ENCODE measurements around the gene RBM47.
"Not testable (repeated sequence)": the region's sequence is repeated elsewhere in the genome, so short reads cannot be mapped to it uniquely, and the experiment has no call there.

RBM47 gene

DNA sequence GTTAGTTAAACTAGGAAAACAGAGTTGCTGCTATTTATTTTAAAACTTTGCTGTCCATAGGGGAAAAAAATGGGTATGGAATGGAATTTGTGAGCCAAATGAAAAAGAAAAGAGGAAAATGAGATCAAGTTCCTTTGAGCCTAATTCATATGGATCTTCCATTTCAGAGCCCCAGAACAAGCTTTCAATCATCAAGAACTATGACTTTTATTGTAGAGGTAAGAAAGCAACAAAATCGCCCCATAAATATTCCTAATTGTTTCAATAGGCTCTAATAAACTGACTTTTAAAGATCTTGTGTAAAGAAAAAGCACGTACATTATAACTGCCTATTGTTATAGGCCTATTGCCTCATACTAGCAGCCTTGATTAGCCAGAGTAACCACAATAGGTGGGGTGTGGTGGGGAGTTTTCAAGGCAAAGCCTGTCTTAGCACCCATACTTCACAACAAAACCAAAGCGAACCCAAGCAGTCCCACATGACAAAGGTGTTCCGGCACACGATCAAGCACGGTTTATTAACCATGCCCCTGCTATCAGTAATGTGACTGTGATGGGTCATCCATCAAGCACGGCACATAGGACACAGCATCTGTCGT lies 44.4 kb downstream of the RBM47 start:
- no peak for DNase-seq

DNA sequence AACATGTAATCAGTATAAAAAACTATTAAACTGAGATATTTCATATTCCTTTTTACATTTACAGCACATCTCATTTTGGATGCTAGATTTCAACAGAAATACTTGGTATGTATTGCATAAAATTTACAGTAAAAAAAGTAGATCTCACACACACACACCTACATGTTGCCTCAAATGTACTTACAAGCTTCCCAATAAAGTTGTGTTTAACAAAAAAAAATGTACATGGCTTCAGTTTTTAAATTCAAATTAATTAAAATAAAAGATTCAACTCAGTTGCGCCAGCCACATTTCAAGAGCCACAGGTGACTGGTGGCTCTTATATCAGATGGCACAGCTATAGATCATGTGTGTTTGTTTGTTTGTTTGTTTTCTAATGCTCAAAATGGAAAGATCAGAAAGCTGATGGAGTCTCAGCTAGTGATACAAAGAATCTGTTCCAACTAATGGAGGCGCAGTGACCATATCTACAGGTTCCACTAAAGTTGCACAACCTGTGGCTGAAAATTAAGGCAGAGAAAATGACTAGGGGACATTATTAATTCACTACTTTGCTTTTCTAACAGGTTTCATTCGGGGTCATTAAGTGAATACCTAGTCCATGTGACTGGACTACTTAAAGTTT lies 45.0 kb downstream of the RBM47 start:
- no peak for DNase-seq

DNA sequence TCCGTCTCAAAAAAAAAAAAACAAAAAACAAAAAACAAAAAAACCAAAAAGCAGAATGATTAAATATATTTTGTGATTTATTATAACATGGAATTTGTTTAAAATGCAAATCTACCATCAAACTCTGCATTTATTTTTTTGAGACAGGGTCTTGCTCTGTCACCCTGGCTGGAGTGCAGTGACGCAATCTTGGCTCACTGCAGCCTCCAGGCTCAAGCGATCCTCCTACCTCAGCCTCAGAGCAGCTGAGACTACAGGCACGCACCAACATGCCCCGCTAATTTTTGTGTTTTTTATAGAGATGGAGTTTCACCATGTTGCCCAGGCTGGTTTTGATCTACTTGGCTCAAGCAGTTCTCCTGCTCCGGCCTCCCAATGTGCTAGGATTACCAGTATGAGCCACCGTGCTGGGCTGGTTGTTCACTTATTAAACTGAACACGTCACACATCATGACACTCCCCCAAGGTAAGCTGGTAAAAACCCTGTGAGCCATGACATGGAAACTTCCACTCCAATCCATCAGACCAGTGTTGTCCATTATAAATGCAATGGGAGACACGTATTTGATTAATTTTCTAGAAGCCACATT lies 45.7 kb downstream of the RBM47 start:
- DNase-seq, result no peak

DNA sequence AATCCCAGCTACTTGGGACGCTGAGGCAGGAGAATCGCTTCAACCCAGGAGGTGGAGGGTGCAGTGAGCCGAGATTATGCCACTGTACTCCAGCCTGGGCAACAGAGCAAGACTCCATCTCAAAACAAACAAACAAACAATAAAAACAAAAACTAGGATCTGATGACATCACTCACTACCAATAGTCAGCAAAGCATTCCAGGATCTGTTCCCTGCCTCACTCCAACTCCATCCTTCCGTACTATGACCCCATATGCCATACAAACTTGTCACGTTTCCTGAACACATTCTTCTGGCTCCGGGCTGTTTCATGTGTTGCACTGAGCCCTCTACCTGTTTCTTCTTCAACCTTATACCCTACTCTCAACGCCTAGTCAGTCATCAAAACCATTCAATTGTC lies 47.3 kb downstream of the RBM47 start:
- DNase-seq, result no peak

DNA sequence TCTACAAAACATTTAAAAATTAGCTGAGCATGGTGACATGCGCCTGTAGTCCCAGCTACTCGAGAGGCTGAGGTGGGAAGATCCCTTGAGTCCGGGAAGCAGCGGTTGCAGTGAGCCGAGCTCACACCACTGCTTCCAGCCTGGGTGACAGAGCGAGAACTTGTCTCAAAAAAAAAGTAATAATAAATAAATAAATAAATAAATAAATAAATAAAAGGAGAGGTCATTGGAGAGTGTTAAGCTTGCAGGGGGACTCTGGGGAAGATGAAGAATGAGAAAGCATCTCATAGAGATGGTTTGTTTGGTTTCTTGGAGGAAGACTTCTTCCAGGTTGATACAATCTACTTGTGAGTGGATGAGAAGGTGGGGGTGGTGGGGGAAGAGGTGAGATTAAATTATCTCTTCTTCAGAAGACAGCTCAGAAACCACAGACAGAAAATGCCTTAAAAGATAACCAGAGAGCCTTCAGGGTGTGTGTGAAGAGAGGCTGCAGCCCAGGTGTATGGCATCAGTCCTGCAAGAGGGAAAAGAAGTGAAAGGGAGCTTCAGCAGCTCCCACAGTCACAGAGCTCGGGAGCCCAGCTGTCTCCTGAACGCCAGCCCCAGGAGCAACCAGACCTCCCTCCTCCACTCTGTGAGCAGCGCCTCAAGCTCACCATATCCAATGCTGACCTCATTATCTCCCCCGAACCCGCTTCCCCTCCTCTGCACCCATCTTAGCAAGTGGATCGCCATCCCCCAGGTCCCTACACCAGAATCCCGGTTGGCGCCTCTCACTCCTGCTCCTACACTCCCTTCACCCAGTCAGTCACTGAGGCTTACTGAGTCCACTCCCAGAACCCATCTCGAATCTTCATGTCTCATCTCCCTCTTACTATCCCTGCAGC lies 48.2 kb downstream of the RBM47 start:
- peak; percentile 16 for DNase-seq

DNA sequence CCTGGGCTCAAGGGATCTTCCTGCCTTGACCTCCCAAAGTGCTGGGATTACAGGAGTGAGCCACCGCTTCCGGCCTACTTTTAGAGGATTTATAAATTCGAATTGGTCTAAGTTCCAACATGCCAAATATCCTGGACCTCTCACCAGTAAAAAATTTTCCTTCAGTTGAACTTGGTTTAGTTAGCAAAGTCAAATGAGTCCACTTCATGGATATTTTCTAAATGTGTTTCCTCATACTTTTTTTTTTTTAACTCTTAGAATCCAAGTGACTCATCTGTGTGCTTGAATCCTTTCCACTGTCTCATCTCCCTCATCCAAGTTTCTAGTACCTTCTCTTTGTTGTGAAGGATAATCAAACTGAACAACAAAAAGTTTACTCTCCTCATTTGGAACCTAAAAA lies 49.7 kb downstream of the RBM47 start:
- DNase-seq, result no peak

DNA sequence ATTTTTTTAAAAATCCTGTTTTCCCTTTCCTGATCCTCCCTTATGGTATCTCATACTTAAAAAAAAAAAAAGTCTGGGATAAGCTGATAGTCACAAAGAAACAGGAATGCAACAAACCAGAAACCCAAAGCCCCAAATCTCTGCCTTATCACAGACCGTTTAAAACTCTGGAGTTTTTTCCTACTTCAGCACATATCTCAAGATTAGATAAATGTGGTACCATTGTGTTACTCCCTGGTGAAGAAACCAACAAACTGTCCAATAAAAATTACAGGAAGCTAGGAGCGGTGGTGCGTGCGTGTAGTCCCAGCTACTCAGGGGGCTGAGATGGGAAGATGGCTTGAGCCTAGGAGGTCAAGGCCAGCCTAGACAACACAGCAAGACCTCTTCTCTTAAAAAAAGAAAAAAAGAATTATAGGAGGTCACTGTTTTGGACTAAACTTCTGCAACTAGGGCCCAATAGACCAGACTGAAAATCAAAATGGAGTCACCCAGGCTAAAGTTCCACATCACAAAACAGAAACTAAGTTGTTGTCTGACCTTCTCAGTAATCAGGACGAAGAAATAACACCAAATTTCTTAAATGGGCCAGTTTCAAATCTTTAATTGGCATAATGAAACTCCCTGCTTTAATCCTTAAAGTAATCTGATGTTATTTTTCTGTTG lies 51.9 kb downstream of the RBM47 start:
- no peak for DNase-seq

DNA sequence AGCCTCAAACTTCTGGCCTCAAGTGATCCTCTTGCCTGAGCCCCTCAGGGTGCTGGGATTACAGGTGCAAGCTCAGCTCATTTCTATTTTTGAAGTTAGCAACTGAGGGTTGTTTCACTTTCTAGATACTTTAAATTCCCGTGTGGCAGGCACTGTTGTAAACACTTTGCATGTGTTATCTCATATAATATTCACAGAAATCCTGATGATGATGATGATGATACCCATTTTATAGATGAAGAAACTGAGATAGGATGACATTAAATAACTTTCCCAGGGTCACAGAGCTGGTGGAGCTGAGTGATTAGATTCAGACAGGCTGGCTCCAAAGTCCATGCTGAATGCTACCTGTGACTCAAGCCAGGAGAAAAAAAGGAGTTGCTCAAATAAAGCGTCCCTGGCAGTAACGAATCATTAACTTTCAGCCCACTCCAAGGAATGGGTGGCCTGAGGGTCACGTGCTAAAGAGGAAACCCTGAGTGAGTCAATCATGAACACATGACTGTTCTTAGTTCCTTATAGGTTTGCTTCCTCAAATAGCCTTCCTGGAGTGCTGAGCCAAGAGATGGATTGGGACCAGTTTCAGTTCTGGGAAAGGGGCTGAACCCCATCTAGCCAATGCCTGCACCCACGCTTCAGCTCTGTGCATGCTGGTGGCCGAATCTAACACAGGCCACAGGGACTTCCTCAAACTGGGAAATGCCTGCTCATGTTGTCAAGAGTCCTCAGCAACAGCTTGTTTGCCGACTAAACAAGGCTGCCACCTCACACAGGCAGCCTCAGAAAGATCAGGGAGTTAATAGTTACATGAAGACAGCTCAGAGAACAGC lies 52.8 kb downstream of the RBM47 start:
- peak; percentile 27 for DNase-seq

DNA sequence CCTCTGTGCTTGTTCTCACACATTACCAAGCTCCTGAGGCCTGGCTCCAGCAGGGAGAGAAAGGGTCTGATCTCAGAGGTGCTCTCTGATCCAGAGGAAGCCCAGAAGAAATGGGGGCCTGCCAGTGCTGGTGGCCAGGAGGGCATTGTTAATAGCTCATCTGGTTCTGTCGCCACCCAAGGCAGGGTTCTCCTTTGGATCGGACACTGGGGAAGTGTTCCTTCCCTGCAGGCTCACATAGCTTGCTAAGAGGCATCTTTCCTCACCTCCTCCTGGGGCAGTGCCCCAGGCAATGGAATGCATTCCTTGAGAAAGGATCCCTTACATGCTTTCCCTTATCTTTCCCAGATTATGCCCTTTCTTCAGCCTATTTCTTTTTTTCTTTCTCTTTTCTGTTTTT lies 53.8 kb downstream of the RBM47 start:
- no peak for DNase-seq

DNA sequence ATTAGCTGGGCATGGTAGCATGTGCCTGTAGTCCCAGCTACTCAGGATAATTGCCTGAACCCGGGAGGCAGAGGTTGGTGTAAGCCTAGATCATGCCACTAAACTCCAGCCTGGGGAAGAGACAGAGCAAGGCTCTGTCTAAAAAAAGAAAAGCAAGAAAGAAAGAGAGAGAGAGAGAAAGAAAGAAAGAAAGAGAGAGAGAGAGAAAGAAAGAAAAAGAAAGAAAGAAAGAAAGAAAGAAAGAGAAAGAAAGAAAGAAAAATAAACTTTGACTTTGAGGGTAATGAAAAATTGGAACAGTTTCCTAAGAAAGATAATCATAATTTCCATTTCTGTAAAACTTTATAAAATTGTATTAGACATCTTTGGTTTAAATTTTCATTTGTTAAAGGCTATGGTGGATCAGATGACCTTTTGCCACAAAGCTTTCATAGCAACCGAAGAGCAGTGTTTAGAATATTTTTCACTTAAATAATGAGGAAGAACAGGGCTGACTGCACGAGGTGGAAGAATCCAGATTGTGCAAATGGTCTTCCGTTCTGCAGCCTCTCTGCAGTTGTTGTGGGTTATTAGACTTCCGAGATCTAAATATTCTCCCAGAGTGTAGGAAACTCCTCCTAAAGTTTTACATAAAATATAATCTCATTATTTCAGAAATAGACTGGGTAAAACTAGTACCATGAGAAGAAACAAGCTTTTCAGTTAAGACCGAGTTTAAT lies 55.9 kb downstream of the RBM47 start:
- DNase-seq, result no peak

DNA sequence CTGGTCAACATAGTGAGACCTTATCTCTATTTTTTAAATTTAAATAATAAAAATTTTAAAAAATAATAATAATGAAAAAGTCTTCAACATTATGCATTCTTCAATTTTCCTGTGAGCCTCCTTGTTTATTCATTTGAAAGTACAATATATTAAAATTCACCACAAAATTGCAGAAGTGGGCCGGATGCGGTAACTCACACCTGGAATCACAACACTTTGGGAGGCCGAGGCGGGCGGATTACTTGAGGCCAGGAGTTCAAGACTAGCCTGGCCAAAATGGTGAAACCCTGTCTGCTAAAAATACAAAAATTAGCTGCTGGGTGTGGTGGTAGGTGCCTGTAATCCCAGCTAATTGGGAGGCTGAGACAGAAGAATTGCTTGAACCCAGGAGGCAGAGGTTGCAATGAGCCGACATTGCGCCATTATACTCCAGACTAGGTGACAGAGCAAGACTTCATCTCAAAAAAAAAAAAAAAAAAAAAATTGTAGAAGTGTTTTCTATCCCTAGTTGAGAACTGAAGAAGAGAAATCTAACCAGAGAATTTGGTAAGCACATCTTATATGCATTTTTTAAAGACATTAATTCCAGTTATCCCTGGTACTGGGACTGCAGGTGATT lies 56.9 kb downstream of the RBM47 start:
- no peak for DNase-seq

DNA sequence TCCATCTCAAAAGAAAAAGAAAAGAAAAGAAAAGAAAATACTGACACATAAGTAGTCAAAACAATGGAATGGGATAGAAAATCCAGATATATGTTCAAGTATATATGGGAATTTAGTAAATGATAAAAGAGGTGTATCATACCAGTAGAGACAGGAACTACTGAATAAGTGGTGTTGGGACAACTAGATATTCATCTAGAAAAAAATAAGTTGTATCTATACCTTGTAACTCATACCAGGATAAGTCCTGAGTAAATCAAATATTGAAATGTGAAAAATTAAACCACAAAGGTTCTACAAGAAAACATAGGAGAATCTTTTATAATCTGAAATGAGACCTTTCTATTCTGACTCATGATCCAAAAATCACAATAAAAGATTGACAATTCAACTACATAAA lies 58.5 kb downstream of the RBM47 start:
- DNase-seq, result no peak

DNA sequence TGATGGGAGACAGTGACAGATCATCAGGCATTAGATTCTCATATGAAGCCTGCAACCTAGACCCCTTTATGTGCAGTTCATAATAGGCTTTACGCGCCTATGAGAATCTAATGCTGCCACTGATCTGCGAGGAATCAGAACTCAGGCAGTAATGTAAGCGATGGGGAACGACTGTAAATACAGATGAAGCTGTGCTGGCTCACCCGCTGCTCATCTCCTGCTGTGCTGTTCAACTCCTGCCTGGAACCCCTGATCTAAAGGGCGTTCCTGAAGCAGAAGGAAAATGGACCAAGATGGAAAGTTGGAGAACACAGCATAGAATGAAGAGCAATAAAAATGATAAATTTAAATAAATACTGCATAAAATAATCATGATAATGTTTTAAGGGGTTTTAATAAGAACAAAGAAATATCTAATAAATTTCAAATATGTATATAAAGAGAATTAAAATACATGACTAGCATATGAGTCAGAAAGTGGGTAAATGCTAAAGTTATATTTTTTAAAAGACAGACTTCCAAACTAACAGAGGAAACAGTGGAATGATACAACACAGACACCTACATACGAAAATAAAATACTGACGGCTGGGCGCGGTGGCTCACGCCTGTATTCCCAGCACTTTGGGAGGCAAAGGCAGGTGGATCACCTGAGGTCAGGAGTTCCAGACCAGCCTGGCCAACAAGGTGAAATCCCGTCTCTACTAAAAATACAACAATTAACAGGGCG lies 59.2 kb downstream of the RBM47 start:
- no peak for DNase-seq

DNA sequence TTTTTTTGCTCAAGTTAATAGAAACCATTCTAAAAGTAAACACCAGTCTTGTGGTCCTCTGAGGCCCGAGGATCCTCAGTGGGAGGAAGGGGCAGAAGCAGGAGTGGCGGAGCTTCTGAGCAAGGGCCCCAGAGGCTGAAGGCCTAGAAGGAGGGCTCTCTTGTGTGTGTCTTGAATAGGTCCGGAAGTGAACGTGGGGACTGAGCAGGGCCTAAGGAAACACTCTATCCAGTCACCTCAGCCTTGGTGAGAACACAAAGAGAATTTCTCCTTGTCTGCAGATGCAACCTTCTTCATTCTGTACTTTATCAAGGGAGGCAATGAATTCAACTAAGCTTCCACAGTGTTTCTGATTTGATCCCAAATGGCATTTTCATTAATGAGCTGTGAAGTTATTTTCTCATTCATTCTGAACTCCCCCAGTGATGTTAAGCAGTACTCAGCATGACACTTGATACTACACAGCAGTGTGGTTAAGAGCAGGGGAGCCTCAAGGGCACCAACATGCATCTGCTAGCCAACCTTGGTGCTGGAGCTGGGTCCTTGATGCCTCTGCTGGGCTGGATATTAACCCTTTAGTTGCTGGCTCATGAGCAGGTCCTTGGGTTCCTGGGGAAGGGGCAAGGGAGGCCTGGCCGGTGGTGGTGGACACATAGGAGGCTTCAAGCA lies 64.7 kb downstream of the RBM47 start:
- no peak for DNase-seq

DNA sequence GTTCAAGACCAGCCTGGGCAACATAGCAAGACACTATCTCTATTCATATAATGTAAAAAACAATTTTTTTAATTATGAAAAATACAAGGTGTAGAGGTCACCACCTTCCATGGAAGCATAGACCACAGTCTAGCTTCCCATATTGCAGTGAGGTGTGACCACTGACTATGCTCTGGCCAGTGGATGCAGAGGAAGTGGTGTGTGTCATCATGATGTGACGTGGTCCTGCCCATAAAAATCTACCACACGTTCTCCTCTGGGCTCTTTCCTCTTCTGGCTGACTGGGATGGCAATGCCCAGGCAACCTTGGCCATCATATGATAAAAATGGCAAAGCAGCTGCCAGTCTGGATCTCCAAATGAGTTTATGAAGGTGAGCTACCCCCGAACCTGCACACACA lies 65.7 kb downstream of the RBM47 start:
- no peak for DNase-seq

DNA sequence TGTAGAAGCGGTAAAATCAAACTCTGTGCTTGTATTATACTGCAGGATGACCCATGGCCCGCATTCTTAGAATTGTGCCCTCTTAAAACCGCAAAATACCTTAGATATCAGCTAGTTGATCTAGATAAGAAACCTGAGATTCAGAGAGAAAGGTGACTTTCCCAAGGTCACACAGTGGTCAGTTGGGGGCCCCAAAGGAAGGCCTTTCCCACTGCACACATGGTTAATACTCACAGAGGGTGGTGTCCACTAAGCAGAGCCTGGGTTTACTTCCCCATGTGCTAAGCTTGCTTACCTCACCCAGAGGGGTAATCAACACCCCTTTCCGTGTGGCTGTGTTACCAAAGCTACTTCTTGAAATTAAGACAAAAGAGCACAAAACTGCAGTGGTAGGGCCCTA lies 66.3 kb downstream of the RBM47 start:
- DNase-seq, result no peak

DNA sequence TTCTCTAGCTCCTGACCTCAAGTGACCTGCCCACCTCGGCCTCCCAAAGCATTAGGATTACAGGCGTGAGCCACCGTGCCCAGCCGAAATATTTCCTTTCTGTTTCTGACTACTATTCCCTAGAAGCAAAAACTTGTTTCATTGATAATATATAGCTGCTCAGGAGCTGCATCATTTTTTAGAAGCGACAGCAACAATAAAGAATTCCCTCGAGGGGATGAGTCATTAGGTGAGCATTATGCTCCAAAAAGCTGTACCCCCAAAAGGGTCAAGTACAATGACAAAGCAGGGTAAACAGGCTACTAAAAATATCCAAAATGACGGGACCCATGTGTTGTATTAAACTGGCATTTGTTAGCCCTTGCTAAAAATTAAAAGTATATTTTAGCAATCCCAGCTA lies 67.0 kb downstream of the RBM47 start:
- DNase-seq, result no peak

DNA sequence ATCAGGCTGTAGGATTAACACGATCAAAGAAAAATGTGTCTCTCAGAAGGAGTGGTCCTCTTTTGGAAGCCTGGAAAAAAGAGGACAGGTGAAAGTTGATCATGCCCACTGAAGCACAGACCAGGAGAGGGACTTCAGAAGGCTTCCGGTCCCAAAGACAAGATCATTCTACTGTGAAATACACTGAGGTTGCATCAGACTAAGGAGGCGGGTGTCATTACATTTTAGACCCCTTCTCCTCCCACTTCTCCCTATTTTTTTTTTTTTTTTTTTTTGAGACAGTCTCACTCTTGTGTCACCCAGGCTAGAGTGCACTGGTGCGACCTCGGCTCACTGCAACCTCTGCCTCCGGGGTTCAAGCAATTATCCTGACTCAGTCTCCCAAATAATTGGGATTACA lies 67.5 kb downstream of the RBM47 start:
- DNase-seq, result no peak

DNA sequence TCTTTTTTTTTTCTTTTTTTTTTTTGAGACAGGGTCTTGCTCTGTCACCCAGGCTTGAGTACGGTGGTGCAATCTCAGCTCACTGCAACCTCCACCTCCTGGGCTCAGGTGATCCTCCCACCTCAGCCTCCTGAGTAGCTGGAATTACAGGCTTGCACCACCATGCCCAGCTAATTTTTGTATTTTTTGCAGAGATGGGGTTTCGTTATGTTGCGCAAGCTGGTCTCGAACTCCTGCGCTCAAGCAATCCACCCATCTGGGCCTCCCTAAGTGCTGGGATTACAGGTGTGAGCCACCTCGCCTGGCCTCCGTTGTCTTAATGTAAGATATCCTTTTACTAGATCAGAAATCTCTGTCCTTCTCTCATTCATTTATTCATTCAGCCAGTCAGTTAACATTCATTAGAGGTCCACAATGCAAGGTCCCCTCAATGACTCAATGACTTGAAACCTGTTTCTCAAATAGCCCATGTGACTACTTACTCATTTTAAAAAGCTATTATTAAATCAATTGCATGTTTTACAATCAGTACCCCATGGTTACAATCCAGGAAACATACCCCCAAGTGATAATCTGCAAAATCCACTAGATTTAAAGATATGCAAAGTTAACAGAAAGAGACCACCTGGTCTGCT lies 68.0 kb downstream of the RBM47 start:
- not testable (repeated sequence) for DNase-seq
